Astrocyte of the spinal cord (primary cell): ENCODE results near the gene AJAP1.

Experiments used
- DNase-seq: peaks from one replicate; pipeline ENCODE4 v3.0.0; 2011; ENCODE audit warnings: low read depth, low spot score
- H3K4me3 ChIP-seq: 2 replicates; pipeline ENCODE4 v1.5.1; 2011; ENCODE audit warnings: low read depth, mild to moderate bottlenecking, low read length, moderate library complexity
- in situ Hi-C: cut with HindIII; loops from 2 replicates; pipeline ENCODE4 v1.10.0; 2017; ENCODE audit warnings: low sequenced_read_pairs
- TF ChIP-seq, protein P1 (sequence below): IDR thresholded peaks from 2 replicates; pipeline ENCODE4 v1.5.1; 2012; ENCODE audit warnings: low read depth, mild to moderate bottlenecking, low read length, inconsistent platforms

The AJAP1 gene

GRCh38 chr1:4650481-4650880, 3.9 kb upstream of the AJAP1 start:
- in situ Hi-C loops, result no loop called here
- TF ChIP-seq, protein P1, sequence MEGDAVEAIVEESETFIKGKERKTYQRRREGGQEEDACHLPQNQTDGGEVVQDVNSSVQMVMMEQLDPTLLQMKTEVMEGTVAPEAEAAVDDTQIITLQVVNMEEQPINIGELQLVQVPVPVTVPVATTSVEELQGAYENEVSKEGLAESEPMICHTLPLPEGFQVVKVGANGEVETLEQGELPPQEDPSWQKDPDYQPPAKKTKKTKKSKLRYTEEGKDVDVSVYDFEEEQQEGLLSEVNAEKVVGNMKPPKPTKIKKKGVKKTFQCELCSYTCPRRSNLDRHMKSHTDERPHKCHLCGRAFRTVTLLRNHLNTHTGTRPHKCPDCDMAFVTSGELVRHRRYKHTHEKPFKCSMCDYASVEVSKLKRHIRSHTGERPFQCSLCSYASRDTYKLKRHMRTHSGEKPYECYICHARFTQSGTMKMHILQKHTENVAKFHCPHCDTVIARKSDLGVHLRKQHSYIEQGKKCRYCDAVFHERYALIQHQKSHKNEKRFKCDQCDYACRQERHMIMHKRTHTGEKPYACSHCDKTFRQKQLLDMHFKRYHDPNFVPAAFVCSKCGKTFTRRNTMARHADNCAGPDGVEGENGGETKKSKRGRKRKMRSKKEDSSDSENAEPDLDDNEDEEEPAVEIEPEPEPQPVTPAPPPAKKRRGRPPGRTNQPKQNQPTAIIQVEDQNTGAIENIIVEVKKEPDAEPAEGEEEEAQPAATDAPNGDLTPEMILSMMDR, result no peak
- H3K4me3 ChIP-seq, result no peak overlapping the region
- no peak for DNase-seq

DNA sequence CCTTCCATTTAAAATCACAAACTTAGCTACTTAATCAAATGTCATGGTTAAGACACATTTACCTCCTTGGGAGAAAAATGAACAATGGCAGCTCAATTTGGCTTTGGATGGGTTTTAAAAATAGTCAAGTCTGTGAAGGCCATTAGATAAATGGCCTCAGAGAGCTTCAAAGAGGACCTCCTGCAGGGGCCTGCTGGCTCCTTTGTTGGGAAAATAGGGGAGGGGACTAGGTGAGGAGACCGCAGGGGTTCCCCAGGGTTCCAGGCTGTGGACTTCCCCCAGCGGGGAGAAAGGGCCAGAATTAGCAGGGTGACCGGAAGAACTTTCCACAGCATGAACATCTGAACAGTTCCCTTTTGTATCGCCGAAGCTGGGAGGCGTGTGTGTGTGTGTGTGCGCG, 3.4 kb upstream of the AJAP1 start:
- in situ Hi-C loops, result no loop called here
- TF ChIP-seq, protein P1, result no peak
- DNase-seq, result no peak

GRCh38 chr1:4652631-4653327, 1.6 kb upstream of the AJAP1 start:
- in situ Hi-C loops, result no loop called here
- peak; percentile 25 for DNase-seq
- TF ChIP-seq, protein P1, result peak; percentile 89
- no peak overlapping the region for H3K4me3 ChIP-seq

More for the DNA sequence above, 3.4 kb upstream of the AJAP1 start:
- no peak overlapping the region for H3K4me3 ChIP-seq

- DNase-seq, result no peak
- H3K4me3 ChIP-seq, result no peak overlapping the region
- TF ChIP-seq, protein P1, result no peak
- in situ Hi-C loops, result no loop called here
Observed at GRCh38 chr1:4653328-4653660, 1.1 kb upstream of the AJAP1 start.

DNA sequence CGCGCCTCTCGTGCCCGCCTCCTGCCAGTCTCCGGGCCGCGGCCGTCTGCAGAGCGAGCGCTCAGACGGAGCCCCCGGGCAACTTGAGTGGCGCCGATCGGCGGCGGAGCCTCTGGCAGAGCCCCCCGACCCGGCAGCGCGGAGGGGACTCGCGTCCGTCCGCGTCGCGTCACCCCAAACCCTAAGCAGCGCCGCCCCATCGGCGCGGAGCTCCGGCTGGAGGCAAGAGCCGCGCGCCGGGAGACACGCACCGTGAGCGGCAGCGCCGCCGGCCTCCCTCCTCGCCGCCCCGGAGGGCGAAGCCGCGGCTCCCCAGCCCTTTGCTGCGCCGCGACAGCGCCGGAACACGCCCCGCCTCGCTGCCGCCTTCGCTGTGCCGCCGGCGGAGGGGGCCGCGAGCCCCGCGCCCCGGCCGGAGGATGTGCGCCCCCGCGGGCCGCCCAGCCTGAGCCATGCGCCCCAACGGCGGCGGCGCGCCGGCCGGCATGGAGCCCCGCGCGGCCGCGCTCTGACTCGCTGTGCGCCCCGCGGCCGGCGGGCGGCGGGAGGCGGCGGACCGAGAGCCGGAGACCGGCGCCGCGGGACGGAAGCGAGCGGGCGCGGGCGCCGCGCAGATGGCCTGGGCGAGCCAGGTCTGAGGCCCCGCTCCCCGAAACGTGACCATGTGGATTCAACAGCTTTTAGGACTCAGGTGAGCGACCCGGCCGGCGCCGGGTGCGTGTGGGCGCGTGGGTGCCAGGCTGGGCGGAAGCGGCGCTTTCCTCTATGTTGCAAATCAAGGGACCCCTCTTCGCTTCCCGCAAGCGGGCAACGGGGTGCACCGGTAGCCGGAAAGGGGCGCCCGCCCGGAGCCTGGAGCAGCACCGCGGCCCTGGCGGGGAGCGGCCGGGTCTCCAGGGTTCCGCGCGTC, 610 bp downstream of the AJAP1 start:
- in situ Hi-C loops, result no loop called here
- DNase-seq, result no peak
- TF ChIP-seq, protein P1, result no peak
- no peak overlapping the region for H3K4me3 ChIP-seq

GRCh38 chr1:4655674-4656532, 1.5 kb downstream of the AJAP1 start:
- in situ Hi-C loops, result no loop called here
- DNase-seq, result peak; percentile 25
- peak overlapping the region; percentile 12 for H3K4me3 ChIP-seq
- TF ChIP-seq, protein P1, result peak; percentile 47
